CD14-positive monocyte (primary cell): Measurements from ENCODE around the gene EPB41. TPM values are rescaled to one million over a fixed set of nuclear protein-coding genes. Genes with fewer than 3 reads are reported as not detected.

ENCODE experiments used
- DNase-seq, 3 donors: peaks; one replicate each; pipeline ENCODE4 v3.0.0-alpha.2; 2011 to 2022
- H2AFZ ChIP-seq: 2 replicates; pipeline ENCODE4 v1.6.0; 2012; ENCODE audit warnings: mild to moderate bottlenecking, low read depth, low read length, inconsistent platforms; ENCODE audit not compliant: insufficient read depth, poor library complexity, severe bottlenecking
- H3K27ac ChIP-seq, 2 donors: 1 replicate in 1 of 2; 2 replicates in 1 of 2; pipeline ENCODE4 v1.5.1; 2012 to 2013; ENCODE audit warnings: low read length in 2 of 2, control low read depth in 1 of 2, inconsistent platforms in 1 of 2, low read depth in 1 of 2, mild to moderate bottlenecking in 1 of 2
- H3K27me3 ChIP-seq, 2 donors: one replicate each; pipeline versions ENCODE4 v1.6.0 to v1.6.1; 2011 to 2013; ENCODE audit warnings: low read length in 2 of 2; ENCODE audit not compliant: control insufficient read depth in 2 of 2, insufficient read depth in 2 of 2
- H3K36me3 ChIP-seq, 2 donors: replicated peaks in 1 of 2; 1 replicate in 1 of 2; 2 replicates in 1 of 2; pipeline versions ENCODE4 v1.5.1 to v1.6.1; 2012 to 2013; ENCODE audit warnings: low read length in 2 of 2, control low read depth in 1 of 2, inconsistent platforms in 1 of 2, mild to moderate bottlenecking in 1 of 2; ENCODE audit not compliant: insufficient read depth in 2 of 2, control insufficient read depth in 1 of 2
- H3K4me1 ChIP-seq, 2 donors: 1 replicate in 1 of 2; 2 replicates in 1 of 2; pipeline versions ENCODE4 v1.5.1 to v1.6.1; 2012 to 2013; ENCODE audit warnings: low read length in 2 of 2, control low read depth in 1 of 2, inconsistent platforms in 1 of 2, mild to moderate bottlenecking in 1 of 2, moderate library complexity in 1 of 2; ENCODE audit not compliant: insufficient read depth in 2 of 2, control insufficient read depth in 1 of 2
- H3K4me2 ChIP-seq: replicated peaks from 2 replicates; pipeline ENCODE3; 2012; ENCODE audit warnings: low read length, moderate library complexity, mild to moderate bottlenecking; ENCODE audit not compliant: poor library complexity, severe bottlenecking; ENCODE audit errors: extremely low read depth
- H3K4me3 ChIP-seq, 3 experiments: fragments of 200-600 bp in 1 of 3; sonication (generic) in 1 of 3; replicated peaks in 1 of 3; 1 replicate in 2 of 3; 2 replicates in 1 of 3; pipeline ENCODE4 v1.5.1; 2011 to 2013; ENCODE audit warnings: low read length in 3 of 3, mild to moderate bottlenecking in 3 of 3, control low read depth in 2 of 3, low read depth in 2 of 3, inconsistent platforms in 1 of 3, moderate library complexity in 1 of 3
- H3K79me2 ChIP-seq: 2 replicates; pipeline ENCODE4 v1.6.0; 2012; ENCODE audit warnings: mild to moderate bottlenecking, control low read depth, inconsistent platforms, low read length, moderate library complexity; ENCODE audit not compliant: insufficient read depth
- H3K9ac ChIP-seq: 2 replicates; pipeline ENCODE4 v1.6.0; 2017; ENCODE audit warnings: low read length, mild to moderate bottlenecking; ENCODE audit not compliant: insufficient read depth, poor library complexity, severe bottlenecking
- H3K9me3 ChIP-seq, 2 donors: replicated peaks in 1 of 2; 1 replicate in 1 of 2; 2 replicates in 1 of 2; pipeline versions ENCODE4 v1.5.1 to v1.6.1; 2012 to 2013; ENCODE audit warnings: low read length in 2 of 2, control low read depth in 1 of 2; ENCODE audit not compliant: control insufficient read depth in 1 of 2, insufficient read depth in 1 of 2
- H4K20me1 ChIP-seq: 2 replicates; pipeline ENCODE4 v1.6.0; 2012; ENCODE audit warnings: mild to moderate bottlenecking, low read length, control low read depth, moderate library complexity; ENCODE audit not compliant: insufficient read depth
- H3K27ac Mint-ChIP-seq, 7 donors: one replicate each; pipeline ENCODE4 v1.8.0; 2020; ENCODE audit warnings: mild to moderate bottlenecking in 7 of 7, mixed read lengths in 7 of 7, moderate library complexity in 6 of 7, inconsistent platforms in 2 of 7
- H3K27me3 Mint-ChIP-seq, 3 donors: one replicate each; pipeline ENCODE4 v1.8.0; 2021 to 2022; ENCODE audit warnings: low read depth in 3 of 3, mild to moderate bottlenecking in 3 of 3, mixed read lengths in 3 of 3, moderate library complexity in 3 of 3, inconsistent platforms in 1 of 3
- H3K36me3 Mint-ChIP-seq, 2 donors: one replicate each; pipeline ENCODE4 v1.8.0; 2020; ENCODE audit warnings: mixed read lengths in 2 of 2, inconsistent platforms in 1 of 2, mild to moderate bottlenecking in 1 of 2
- H3K4me1 Mint-ChIP-seq: one replicate; pipeline ENCODE4 v1.8.0; 2020; ENCODE audit warnings: mild to moderate bottlenecking, mixed read lengths
- H3K4me3 Mint-ChIP-seq, 2 donors: one replicate each; pipeline ENCODE4 v1.8.0; 2020; ENCODE audit warnings: mild to moderate bottlenecking in 2 of 2, mixed read lengths in 2 of 2, moderate library complexity in 1 of 2
- H3K9me3 Mint-ChIP-seq, 7 donors: one replicate each; pipeline ENCODE4 v1.8.0; 2020 to 2022; ENCODE audit warnings: mixed read lengths in 7 of 7, mild to moderate bottlenecking in 6 of 7, moderate library complexity in 6 of 7, inconsistent platforms in 2 of 7
- WGBS: methylation state at CpG from one replicate; pipeline ENCODE4 v1.1.5; 2013; ENCODE audit warnings: missing lambda C conversion rate; ENCODE audit not compliant: insufficient coverage; 5-methylcytosine and 5-hydroxymethylcytosine counted together
- intact Hi-C, 2 donors: fragments of 100-400 bp; cut with micrococcal nuclease; formaldehyde crosslinking; loops; one replicate each; pipeline versions ENCODE4 v1.15.0 to v1.15.1; 2023
- polyA plus RNA-seq, 3 donors: library from polyadenylated mRNA; depleted of rRNA in 1 of 3; unstranded in 2 of 3; stranded (reverse) in 1 of 3; fragments of 300-500 nt in 2 of 3; fragments of >200 nt in 1 of 3; fragmentation: Illumina TruSeq in 2 of 3; gene quantifications; 1 replicate in 2 of 3; 2 replicates in 1 of 3; pipeline ENCODE4 v1.2.3, GENCODE V29; 2012 to 2021
- TF ChIP-seq, protein P1 (sequence below): fragments of 200-600 bp; IDR thresholded peaks from one replicate; pipeline ENCODE4 v1.8.0; 2022; ENCODE audit warnings: antibody characterized with exemption, mild to moderate bottlenecking

Gene EPB41
- polyA plus RNA-seq, 3 donors = 11.3 to 19.4 (median 18.9) TPM

DNA sequence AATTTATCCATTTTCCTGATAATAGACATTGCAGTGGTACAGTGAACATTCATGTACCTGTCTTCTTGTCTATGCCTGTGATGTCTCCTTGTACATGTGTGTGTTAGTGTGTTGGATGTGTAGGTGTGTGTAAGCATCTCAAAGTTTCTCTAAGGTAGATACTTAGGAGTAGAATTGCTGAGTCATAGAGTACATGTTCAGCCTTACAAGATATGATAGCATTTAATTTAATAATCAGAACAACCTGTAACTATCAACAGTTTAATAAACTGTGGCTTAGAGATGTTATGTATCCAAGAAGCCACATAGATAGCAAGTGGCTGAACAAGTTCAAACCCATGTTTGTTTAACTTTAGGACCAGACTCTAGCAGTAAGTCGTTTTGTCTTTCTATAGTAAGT is 35.6 kb downstream of the EPB41 start:
- Histone ChIP-seq H3K4me1 (no peaks in the 10 kb centered on the region), H4K20me1 (peaks cover 26% of the 10 kb centered on the region), H3K4me3 (no peak overlapping the region), H3K4me2 (no peak overlapping the region), H3K9me3 (no peaks in the 10 kb centered on the region), H3K79me2 (peaks cover 16% of the 10 kb centered on the region), H3K9ac (no peak overlapping the region), H3K36me3 (no peaks in the 10 kb centered on the region), H2AFZ (no peak overlapping the region), H3K27me3 (no peaks in the 10 kb centered on the region), H3K27ac (no peak overlapping the region)
- intact Hi-C loops = no loop called here
- WGBS = no CpG with 5 or more reads among the region's 1 CpG
- Mint-ChIP-seq H3K4me1 (peaks cover 5% of the 10 kb centered on the region), H3K36me3 (peaks cover 0 to 2% of the 10 kb centered on the region in 2 donors), H3K9me3 (no peaks in the 10 kb centered on the region), H3K4me3 (no peak overlapping the region), H3K27ac (no peak overlapping the region), H3K27me3 (no peaks in the 10 kb centered on the region)
- no peak for DNase-seq
- TF ChIP-seq, protein P1, sequence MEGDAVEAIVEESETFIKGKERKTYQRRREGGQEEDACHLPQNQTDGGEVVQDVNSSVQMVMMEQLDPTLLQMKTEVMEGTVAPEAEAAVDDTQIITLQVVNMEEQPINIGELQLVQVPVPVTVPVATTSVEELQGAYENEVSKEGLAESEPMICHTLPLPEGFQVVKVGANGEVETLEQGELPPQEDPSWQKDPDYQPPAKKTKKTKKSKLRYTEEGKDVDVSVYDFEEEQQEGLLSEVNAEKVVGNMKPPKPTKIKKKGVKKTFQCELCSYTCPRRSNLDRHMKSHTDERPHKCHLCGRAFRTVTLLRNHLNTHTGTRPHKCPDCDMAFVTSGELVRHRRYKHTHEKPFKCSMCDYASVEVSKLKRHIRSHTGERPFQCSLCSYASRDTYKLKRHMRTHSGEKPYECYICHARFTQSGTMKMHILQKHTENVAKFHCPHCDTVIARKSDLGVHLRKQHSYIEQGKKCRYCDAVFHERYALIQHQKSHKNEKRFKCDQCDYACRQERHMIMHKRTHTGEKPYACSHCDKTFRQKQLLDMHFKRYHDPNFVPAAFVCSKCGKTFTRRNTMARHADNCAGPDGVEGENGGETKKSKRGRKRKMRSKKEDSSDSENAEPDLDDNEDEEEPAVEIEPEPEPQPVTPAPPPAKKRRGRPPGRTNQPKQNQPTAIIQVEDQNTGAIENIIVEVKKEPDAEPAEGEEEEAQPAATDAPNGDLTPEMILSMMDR = no peak

DNA sequence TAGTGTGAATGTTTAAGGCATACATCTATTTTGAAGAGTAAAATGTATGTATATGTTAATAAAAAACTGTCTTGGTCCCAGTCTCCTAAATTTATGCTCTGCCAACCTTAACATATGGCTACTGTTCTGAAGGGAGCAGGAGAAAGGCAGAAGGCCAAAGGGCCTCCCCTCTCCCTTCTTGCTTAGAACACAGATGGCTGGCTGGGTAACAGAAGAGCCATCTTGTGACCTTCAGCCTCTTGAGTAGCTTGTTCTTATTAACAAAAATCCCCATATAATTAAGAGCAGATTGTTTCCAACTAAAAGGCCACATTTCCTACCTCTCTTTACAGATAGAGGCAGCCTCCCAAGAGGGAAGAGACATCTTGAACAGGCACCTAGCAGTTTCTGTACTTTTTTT is 36.1 kb downstream of the EPB41 start:
- Histone ChIP-seq H3K4me1 (no peaks in the 10 kb centered on the region), H3K79me2 (peaks cover 18% of the 10 kb centered on the region), H3K9me3 (no peaks in the 10 kb centered on the region), H3K4me3 (no peak overlapping the region), H3K9ac (no peak overlapping the region), H4K20me1 (peaks cover 30% of the 10 kb centered on the region), H2AFZ (no peak overlapping the region), H3K36me3 (no peaks in the 10 kb centered on the region), H3K27me3 (no peaks in the 10 kb centered on the region), H3K4me2 (no peak overlapping the region), H3K27ac (no peak overlapping the region)
- Mint-ChIP-seq H3K9me3 (no peaks in the 10 kb centered on the region), H3K4me1 (peaks cover 6% of the 10 kb centered on the region), H3K4me3 (no peak overlapping the region), H3K27ac (no peak overlapping the region), H3K27me3 (no peaks in the 10 kb centered on the region), H3K36me3 (peaks cover 2 to 3% of the 10 kb centered on the region in 2 donors)
- intact Hi-C loops = no loop called here
- TF ChIP-seq, protein P1 = no peak
- no peak for DNase-seq
